Astrocyte (in vitro differentiated cells and primary cell): ENCODE data around the gene PCED1B. TPM values are rescaled to one million over a fixed set of nuclear protein-coding genes. Genes with fewer than 3 reads are reported as not detected.
"Not testable (repeated sequence)": the region's sequence is repeated elsewhere in the genome, so short reads cannot be mapped to it uniquely, and the experiment has no call there.

Experiments used
- DNase-seq: peaks from one replicate; pipeline ENCODE4 v3.0.0-alpha.2; 2010; ENCODE audit warnings: low read depth
- FAIRE-seq: peaks from 2 replicates; lab custom pipeline; 2011; peaks lifted over from hg19 to GRCh38; lab: Jason Lieb, UNC
- H2AFZ ChIP-seq: 2 replicates; pipeline ENCODE4 v1.6.0; 2012; ENCODE audit warnings: low read depth, low read length, inconsistent platforms
- H3K27ac ChIP-seq: 2 replicates; pipeline ENCODE4 v1.5.1; 2011; ENCODE audit warnings: low read depth, low read length, inconsistent platforms
- H3K27me3 ChIP-seq: 2 replicates; pipeline ENCODE4 v1.6.0; 2011; ENCODE audit warnings: low read length, inconsistent platforms; ENCODE audit not compliant: insufficient read depth
- H3K36me3 ChIP-seq: 2 replicates; pipeline ENCODE4 v1.5.1; 2011; ENCODE audit warnings: low read length, inconsistent platforms; ENCODE audit not compliant: insufficient read depth
- H3K4me1 ChIP-seq: 2 replicates; pipeline ENCODE4 v1.5.1; 2011; ENCODE audit warnings: low read length, inconsistent platforms; ENCODE audit not compliant: insufficient read depth
- H3K4me2 ChIP-seq: 2 replicates; pipeline ENCODE4 v1.6.0; 2012; ENCODE audit warnings: low read length, inconsistent platforms
- H3K4me3 ChIP-seq: 2 replicates; pipeline ENCODE4 v1.5.1; 2011; ENCODE audit warnings: low read depth, mild to moderate bottlenecking, low read length, inconsistent platforms; ENCODE audit not compliant: insufficient read depth
- H3K79me2 ChIP-seq: 2 replicates; pipeline ENCODE4 v1.6.0; 2012; ENCODE audit warnings: mild to moderate bottlenecking, low read length, inconsistent platforms; ENCODE audit not compliant: insufficient read depth
- H3K9ac ChIP-seq: 2 replicates; pipeline ENCODE4 v1.6.0; 2012; ENCODE audit warnings: mild to moderate bottlenecking, low read length, inconsistent platforms
- H3K9me3 ChIP-seq: 2 replicates; pipeline ENCODE4 v1.5.1; 2012; ENCODE audit warnings: low read depth, mild to moderate bottlenecking, low read length, inconsistent platforms; ENCODE audit not compliant: insufficient read depth
- H4K20me1 ChIP-seq: 2 replicates; pipeline ENCODE4 v1.6.0; 2012; ENCODE audit warnings: low read length, inconsistent platforms; ENCODE audit not compliant: insufficient read depth
- H3K27ac Mint-ChIP-seq: one replicate; pipeline ENCODE4 v1.8.0; 2021; ENCODE audit warnings: mild to moderate bottlenecking, mixed read lengths; ENCODE audit not compliant: unreplicated experiment
- H3K27me3 Mint-ChIP-seq: one replicate; pipeline ENCODE4 v1.8.0; 2021; ENCODE audit warnings: low read depth, mixed read lengths; ENCODE audit not compliant: unreplicated experiment
- H3K36me3 Mint-ChIP-seq: one replicate; pipeline ENCODE4 v1.8.0; 2021; ENCODE audit warnings: low read depth, mixed read lengths; ENCODE audit not compliant: unreplicated experiment
- H3K4me1 Mint-ChIP-seq: one replicate; pipeline ENCODE4 v1.8.0; 2021; ENCODE audit warnings: low read depth, mixed read lengths; ENCODE audit not compliant: unreplicated experiment
- H3K4me3 Mint-ChIP-seq: one replicate; pipeline ENCODE4 v1.8.0; 2021; ENCODE audit warnings: mild to moderate bottlenecking, moderate library complexity, mixed read lengths; ENCODE audit not compliant: unreplicated experiment
- H3K9me3 Mint-ChIP-seq: one replicate; pipeline ENCODE4 v1.8.0; 2021; ENCODE audit warnings: mild to moderate bottlenecking, mixed read lengths; ENCODE audit not compliant: unreplicated experiment
- EZH2 ChIP-seq: IDR thresholded peaks from 2 replicates; pipeline ENCODE4 v1.6.1; 2012; ENCODE audit warnings: mild to moderate bottlenecking, low read length, inconsistent platforms; ENCODE audit not compliant: insufficient read depth
- total RNA-seq: library from RNA; stranded (reverse); gene quantifications from 2 replicates; pipeline ENCODE4 v1.2.1, GENCODE V29; 2021
- TF ChIP-seq, protein P1 (sequence below): IDR thresholded peaks from 2 replicates; pipeline ENCODE4 v1.5.1; 2011; ENCODE audit warnings: low read depth, mild to moderate bottlenecking, inconsistent platforms, low read length, moderate library complexity; ENCODE audit not compliant: insufficient read depth

Gene PCED1B
- total RNA-seq, 1 donor from 2014 or later = 1.8 TPM

DNA sequence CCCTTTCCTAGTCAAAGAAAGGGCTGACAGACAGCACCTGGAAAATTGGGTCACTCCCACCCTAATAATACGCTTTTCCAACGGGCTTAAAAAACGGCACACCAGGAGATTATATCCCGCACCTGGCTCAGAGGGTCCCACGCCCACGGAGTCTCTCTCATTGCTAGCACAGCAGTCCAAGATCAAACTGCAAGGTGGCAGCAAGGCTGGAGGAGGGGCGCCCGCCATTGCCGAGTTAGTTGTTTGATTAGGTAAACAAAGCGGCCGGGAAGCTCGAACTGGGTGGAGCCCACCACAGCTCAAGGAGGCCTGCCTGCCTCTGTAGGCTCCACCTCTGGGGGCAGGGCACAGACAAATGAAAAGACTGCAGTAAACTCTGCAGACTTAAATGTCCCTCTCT is 22.5 kb upstream of the PCED1B start:
- not testable (repeated sequence) for H3K27me3 Mint-ChIP-seq, H3K4me2 ChIP-seq, H2AFZ ChIP-seq, H3K4me1 ChIP-seq, H3K9me3 ChIP-seq, H3K4me3 ChIP-seq, DNase-seq, H3K9ac ChIP-seq, H3K4me3 Mint-ChIP-seq, H3K36me3 ChIP-seq, FAIRE-seq, H4K20me1 ChIP-seq, H3K4me1 Mint-ChIP-seq, H3K27ac ChIP-seq, H3K36me3 Mint-ChIP-seq, H3K27ac Mint-ChIP-seq, H3K27me3 ChIP-seq, H3K79me2 ChIP-seq
- H3K9me3 Mint-ChIP-seq = peaks cover 27% of the 10 kb centered on the region

DNA sequence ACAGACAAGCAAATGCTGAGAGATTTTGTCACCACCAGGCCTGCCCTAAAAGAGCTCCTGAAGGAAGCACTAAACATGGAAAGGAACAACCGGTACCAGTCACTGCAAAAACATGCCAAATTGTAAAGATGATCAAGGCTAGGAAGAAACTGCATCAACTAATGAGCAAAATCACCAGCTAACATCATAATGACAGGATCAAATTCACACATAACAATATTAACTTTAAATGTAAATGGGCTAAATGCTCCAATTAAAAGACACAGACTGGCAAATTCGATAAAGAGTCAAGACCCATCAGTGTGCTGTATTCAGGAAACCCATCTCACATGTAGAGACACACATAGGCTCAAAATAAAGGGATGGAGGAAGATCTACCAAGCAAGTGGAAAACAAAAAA is 20.8 kb upstream of the PCED1B start:
- not testable (repeated sequence) for H3K9ac ChIP-seq

GRCh38 chr12:47065546-47065945 is 13.9 kb upstream of the PCED1B start:
- DNase-seq (no peak), FAIRE-seq (no peak)

More for the DNA sequence above, 20.8 kb upstream of the PCED1B start:
- H3K27me3 ChIP-seq, H3K4me1 Mint-ChIP-seq, H4K20me1 ChIP-seq, H2AFZ ChIP-seq, H3K79me2 ChIP-seq, H3K36me3 Mint-ChIP-seq, H3K4me3 Mint-ChIP-seq, H3K27ac Mint-ChIP-seq, H3K27ac ChIP-seq, H3K27me3 Mint-ChIP-seq, H3K4me3 ChIP-seq, H3K36me3 ChIP-seq, DNase-seq, H3K9me3 ChIP-seq, H3K4me2 ChIP-seq, FAIRE-seq, H3K4me1 ChIP-seq: not testable (repeated sequence)
- peaks cover 22% of the 10 kb centered on the region for H3K9me3 Mint-ChIP-seq

More at GRCh38 chr12:47065546-47065945, 13.9 kb upstream of the PCED1B start:
- no peak overlapping the region for H3K4me2 ChIP-seq
- Mint-ChIP-seq H3K27me3 (no peaks in the 10 kb centered on the region), H3K27ac (no peak overlapping the region), H3K4me3 (no peak overlapping the region), H3K36me3 (no peaks in the 10 kb centered on the region), H3K4me1 (no peaks in the 10 kb centered on the region), H3K9me3 (peaks cover 3% of the 10 kb centered on the region)
- no peaks in the 10 kb centered on the region for H3K36me3 ChIP-seq
- H3K4me3 ChIP-seq = no peak overlapping the region
- H2AFZ ChIP-seq = no peak overlapping the region
- H3K9ac ChIP-seq = no peak overlapping the region
- no peaks in the 10 kb centered on the region for H4K20me1 ChIP-seq
- H3K9me3 ChIP-seq = no peaks in the 10 kb centered on the region
- H3K27me3 ChIP-seq = no peaks in the 10 kb centered on the region
- H3K27ac ChIP-seq = no peak overlapping the region
- H3K79me2 ChIP-seq = no peaks in the 10 kb centered on the region
- H3K4me1 ChIP-seq = peaks cover 3% of the 10 kb centered on the region
- no peak for TF ChIP-seq EZH2
- TF ChIP-seq, protein P1, sequence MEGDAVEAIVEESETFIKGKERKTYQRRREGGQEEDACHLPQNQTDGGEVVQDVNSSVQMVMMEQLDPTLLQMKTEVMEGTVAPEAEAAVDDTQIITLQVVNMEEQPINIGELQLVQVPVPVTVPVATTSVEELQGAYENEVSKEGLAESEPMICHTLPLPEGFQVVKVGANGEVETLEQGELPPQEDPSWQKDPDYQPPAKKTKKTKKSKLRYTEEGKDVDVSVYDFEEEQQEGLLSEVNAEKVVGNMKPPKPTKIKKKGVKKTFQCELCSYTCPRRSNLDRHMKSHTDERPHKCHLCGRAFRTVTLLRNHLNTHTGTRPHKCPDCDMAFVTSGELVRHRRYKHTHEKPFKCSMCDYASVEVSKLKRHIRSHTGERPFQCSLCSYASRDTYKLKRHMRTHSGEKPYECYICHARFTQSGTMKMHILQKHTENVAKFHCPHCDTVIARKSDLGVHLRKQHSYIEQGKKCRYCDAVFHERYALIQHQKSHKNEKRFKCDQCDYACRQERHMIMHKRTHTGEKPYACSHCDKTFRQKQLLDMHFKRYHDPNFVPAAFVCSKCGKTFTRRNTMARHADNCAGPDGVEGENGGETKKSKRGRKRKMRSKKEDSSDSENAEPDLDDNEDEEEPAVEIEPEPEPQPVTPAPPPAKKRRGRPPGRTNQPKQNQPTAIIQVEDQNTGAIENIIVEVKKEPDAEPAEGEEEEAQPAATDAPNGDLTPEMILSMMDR = no peak
